GM18526 (cell line): ENCODE data around the gene DSTYK.

Experiments used
- POLR2A ChIP-seq: IDR thresholded peaks from 3 replicates; pipeline ENCODE4 v1.6.1; 2011; ENCODE audit not compliant: insufficient read length; ENCODE audit errors: extremely low read depth

Gene DSTYK

DNA sequence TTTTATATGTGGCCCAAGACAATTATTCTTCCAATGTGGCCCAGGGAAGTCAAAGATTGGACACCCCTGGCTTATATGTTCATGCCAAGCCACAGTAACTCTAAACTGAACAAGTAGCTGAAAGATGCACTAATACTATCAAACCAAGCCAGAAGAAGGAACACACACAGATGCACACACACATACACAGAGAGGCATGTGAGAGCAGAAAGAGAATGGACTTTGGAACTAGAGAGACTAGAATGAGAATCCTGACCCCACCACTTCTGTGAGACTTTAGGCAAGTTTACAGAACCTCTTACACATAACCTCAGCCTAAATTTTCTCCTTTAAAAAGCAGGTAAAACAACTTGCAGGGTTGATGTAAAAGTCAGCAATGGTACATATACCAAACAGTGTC lies 116.1 kb downstream of the DSTYK start:
- no peak for TF ChIP-seq POLR2A
